Hematopoietic multipotent progenitor cell treated with erythropoietin and hydrocortisone succinate and interleukin-3 and kit ligand, for 15 days (in vitro differentiated cells): ENCODE data around the gene NR2C2AP.
"Not testable (repeated sequence)": the region's sequence is repeated elsewhere in the genome, so short reads cannot be mapped to it uniquely, and the experiment has no call there.

ENCODE experiments used
- DNase-seq: peaks from one replicate; pipeline ENCODE4 v3.0.0-alpha.2; 2015; ENCODE audit warnings: low spot score

Gene NR2C2AP, protein sequence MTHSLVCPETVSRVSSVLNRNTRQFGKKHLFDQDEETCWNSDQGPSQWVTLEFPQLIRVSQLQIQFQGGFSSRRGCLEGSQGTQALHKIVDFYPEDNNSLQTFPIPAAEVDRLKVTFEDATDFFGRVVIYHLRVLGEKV

GRCh38 chr19:19203012-19203856 lies at the start of gene NR2C2AP:
TSS of gene NR2C2AP (minus strand) at chr19:19203414. CDS start at chr19:19203060, 354 bp downstream.
- DNase-seq = peak; percentile 89

GRCh38 chr19:19250196-19250801 lies 47.1 kb upstream of the NR2C2AP start:
- DNase-seq = no peak

- no peak for DNase-seq
These were observed 37.3 kb upstream of the NR2C2AP start for GRCh38 chr19:19240476-19240875.

- DNase-seq = no peak
These were observed 36.5 kb upstream of the NR2C2AP start for GRCh38 chr19:19239675-19240074.

DNA sequence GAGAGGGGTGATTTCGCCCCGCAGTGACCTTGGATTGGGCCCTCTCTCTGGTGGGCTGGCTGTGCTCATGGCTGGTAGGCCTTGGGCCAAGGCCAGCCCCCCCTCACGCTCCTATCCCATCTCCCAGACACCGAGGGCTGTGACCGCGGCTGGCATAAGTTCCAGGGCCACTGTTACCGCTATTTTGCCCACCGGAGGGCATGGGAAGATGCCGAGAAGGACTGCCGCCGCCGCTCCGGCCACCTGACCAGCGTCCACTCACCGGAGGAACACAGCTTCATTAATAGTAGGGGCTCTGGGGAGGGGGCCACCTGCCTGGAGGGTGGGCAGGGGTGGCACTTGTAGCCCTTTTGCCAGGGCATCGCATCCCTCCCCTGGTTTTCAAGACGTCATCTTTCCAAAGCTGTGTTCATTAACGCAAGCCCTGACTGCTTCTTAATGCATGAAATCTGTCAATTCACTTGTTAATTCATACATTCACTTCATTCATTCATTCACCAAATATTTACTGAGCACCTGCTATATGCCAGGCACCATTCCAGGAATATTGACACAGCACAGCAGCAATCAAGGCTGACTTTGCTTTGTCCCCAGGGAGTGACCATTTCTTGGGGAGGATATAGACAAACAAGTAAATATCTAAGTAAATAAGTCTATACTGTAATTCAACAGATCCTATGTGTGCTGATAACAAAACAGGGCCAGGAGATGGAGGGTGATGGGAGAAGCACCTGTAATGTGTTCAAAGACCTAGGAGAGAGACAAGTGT lies 35.1 kb upstream of the NR2C2AP start:
- no peak for DNase-seq

DNA sequence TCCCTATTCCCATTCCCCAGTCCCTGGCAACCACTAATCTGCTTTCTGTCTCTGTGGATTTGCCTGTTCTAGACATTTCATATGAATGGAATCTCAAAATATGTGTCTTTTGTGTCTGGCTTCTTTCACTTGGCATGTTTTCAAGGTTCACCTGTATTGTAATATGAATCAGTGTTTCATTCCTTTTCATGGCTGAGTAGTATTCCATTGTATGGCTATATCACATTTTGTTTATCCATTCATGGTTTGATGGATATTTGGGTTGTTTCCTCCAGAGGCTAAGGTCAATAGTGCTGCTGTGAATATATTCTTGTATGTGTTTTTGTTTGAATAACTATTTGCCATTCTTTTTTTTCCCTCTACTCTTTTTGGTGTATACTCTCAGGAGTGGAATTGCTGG lies 33.0 kb upstream of the NR2C2AP start:
- DNase-seq = no peak

- no peak for DNase-seq
These were observed 31.1 kb upstream of the NR2C2AP start for GRCh38 chr19:19234220-19234816.

DNA sequence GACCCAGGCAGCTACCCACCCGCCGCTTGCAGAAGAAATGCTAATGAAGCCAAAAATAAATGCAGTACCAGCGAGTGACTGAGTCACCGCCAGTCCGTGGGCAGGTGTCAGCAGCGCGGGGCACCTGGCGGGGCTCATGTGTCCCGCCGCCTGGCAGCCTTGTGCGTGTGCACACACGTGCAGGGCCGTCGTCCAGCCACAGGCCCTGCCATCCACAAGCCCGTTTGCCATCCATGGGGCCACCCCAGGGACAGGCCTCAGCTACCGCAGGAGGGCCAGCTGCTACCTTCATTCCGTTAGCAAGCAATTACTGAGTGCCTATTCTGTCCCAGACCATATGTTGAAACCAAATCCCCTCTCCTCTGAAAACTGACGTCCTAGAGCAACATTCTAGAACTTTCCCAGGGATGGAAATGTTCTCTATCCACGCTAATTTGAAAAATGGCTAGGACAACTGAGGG lies 29.1 kb upstream of the NR2C2AP start:
- DNase-seq = no peak

DNA sequence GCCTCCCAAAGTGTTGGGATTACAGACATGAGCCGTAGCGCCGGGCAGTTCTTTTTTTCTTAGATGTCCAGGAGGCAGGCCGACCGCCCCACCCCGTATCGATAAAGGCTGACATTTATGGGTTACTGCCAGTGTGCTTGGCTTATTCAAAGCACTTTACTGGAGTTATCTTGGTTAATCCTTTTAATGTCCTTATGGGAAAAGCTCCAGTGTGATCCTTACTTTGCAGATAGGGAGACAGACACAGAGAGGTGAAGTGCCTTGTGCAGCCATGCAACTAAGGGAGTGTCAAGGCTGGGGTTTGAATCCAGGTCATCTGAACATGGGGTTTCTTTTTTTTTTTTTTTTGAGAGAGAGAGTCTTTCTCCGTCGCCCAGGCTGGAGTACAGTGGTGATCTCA lies 27.8 kb upstream of the NR2C2AP start:
- DNase-seq = no peak

DNA sequence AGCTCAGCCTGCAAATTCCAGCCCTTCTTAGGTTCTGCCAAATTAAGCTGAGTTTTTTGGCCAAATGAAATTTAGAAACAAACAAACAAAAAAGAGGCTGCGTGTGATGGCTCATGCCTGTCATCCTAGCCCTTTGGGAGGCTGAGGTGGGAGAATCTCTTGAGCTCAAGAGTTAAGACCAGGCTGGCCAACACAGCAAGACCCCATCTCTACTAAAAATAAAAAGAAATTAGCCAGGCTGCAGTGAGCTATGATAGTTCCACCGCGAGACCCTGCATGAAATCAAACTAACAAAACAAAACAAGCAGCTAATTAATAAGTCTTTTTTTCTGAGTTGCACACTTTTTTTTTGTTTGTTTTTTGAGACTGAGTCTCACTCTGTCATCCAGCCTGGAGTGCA lies 26.5 kb upstream of the NR2C2AP start:
- DNase-seq = no peak

DNA sequence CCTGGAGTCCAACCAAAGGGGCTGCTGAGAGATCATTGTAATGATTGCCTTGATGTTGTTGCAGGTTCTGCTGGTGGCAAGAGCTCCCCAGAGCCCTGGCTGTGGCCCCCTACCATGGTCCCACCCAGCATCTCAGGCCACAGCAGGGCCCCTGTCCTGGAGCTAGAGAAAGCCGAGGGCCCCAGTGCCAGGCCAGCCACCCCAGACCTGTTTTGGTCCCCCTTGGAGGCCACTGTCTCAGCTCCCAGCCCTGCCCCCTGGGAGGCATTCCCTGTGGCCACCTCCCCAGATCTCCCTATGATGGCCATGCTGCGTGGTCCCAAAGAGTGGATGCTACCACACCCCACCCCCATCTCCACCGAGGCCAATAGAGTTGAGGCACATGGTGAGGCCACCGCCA lies 24.0 kb upstream of the NR2C2AP start:
- DNase-seq = no peak

GRCh38 chr19:19226663-19227062 lies 23.4 kb upstream of the NR2C2AP start:
- no peak for DNase-seq

DNA sequence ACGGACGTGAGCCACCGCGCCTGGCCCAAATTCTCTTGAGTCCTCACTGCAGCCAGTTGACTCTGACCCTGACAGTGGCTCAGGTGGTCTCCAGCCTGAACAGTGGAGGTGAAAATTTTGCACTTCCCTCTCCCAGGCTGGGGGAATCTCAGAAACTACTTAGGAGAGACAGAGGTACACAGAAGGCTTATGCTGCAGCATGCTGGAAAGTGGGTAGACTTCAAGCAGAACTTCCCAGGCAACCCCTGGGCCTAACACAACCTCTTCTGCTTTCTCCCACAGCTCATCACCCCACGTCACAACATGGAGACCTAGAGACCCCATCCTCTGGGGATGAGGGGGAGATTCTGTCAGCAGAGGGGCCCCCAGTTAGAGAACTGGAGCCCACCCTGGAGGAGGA lies 23.0 kb upstream of the NR2C2AP start:
- no peak for DNase-seq

GRCh38 chr19:19224852-19225494 lies 21.8 kb upstream of the NR2C2AP start:
- peak; percentile 74 for DNase-seq

DNA sequence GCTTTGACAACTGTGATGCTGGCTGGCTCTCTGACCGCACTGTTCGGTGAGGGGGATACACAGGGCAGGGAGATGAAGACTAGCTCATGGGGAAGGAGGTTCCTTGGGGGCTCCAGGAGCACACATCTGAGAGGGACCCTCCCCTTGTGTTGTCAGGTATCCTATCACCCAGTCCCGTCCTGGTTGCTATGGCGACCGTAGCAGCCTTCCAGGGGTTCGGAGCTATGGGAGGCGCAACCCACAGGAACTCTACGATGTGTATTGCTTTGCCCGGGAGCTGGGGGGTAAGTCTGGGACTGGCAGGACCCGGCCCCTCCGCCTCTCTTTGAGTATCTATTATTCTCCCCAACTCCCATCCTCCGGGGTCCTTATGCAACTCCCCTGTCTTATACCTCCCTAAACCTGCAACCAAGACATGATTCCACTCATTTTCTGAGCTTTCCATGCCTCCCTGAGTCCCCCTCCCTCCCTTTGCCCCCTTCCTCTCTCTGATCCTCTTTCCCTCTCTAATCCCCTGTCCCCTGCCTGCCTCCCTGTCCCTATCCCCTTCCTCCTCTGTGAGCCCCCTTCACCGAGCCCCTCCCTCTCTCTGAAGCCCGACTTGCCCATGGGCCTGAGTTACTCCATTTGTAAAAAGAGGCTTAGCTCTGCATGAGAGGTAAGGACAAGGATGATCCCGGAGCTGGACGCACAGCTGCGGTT lies 21.1 kb upstream of the NR2C2AP start:
- DNase-seq = no peak

GRCh38 chr19:19223636-19224035 lies 20.4 kb upstream of the NR2C2AP start:
- DNase-seq = no peak

DNA sequence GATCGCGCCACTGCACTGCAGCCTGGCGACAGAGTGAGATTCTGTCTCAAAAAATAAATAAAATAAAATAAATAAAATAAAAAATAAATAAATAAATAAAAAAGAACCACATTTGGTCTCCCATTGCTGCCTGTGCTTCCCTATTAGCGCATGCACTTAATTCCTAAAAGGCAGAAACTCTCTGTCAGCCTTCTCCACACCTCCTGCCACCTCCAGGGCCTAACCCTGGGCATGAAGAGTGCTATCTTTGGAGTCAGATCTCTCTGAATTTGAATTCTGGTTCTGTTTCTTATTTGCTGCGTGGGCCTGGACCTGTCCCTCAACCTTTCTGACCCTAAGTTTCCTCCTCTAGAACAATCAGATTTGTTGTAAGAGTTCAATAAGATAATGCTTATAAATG lies 19.8 kb upstream of the NR2C2AP start:
- no peak for DNase-seq

DNA sequence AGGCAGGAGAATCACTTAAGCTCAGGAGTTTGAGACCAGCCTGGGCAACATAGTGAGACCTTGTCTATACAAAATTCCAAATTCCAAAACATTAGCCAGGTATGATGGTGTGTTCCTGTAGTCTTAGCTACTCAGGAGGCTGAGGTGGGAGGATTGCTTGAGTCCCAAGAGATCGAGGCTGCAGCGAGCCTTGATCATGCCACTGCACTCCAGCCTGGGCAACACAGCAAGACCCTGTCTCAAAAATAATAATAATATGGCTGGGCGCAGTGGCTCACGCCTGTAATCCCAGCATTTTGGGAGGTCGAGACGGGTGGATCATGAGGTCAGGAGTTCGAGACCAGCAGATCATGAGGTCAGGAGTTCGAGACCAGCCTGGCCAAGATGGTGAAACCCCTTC lies 17.8 kb upstream of the NR2C2AP start:
- not testable (repeated sequence) for DNase-seq

DNA sequence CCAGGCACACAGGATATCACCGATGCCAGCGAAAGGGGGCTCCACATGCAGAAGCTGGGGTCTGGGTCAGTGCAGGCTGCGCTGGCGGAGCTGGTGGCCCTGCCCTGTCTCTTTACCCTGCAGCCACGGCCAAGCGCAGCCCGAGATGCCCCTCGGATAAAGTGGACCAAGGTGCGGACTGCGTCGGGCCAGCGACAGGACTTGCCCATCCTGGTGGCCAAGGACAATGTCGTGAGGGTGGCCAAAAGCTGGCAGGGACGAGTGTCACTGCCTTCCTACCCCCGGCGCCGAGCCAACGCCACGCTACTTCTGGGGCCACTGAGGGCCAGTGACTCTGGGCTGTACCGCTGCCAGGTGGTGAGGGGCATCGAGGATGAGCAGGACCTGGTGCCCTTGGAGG lies 15.7 kb upstream of the NR2C2AP start:
- DNase-seq = no peak

GRCh38 chr19:19217099-19217498 lies 13.9 kb upstream of the NR2C2AP start:
- DNase-seq = no peak

- no peak for DNase-seq
These were observed 12.6 kb upstream of the NR2C2AP start for GRCh38 chr19:19215792-19216191.
